ENCODE data around the gene PRKAG2. TPM values are rescaled to one million over a fixed set of nuclear protein-coding genes. Genes with fewer than 3 reads are reported as not detected.

PRKAG2 gene
- total RNA-seq, 1 donor from 2014 or later, result 21.1 TPM

GRCh38 chr7:151777495-151777880 is 99.4 kb downstream of the PRKAG2 start:
- no peak for DNase-seq (ENCODE audit: low read depth)
- no peak overlapping the region for H3K4me3 ChIP-seq (ENCODE audit: low read depth, low read length)
- TF ChIP-seq, protein P1, sequence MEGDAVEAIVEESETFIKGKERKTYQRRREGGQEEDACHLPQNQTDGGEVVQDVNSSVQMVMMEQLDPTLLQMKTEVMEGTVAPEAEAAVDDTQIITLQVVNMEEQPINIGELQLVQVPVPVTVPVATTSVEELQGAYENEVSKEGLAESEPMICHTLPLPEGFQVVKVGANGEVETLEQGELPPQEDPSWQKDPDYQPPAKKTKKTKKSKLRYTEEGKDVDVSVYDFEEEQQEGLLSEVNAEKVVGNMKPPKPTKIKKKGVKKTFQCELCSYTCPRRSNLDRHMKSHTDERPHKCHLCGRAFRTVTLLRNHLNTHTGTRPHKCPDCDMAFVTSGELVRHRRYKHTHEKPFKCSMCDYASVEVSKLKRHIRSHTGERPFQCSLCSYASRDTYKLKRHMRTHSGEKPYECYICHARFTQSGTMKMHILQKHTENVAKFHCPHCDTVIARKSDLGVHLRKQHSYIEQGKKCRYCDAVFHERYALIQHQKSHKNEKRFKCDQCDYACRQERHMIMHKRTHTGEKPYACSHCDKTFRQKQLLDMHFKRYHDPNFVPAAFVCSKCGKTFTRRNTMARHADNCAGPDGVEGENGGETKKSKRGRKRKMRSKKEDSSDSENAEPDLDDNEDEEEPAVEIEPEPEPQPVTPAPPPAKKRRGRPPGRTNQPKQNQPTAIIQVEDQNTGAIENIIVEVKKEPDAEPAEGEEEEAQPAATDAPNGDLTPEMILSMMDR (IDR thresholded peaks at IDR 0.05; ENCODE audit: insufficient read depth, low read length, poor library complexity, severe bottlenecking), result no peak
- H3K27me3 ChIP-seq (ENCODE audit: control insufficient read depth, insufficient read depth, low read length), result peaks cover 4% of the 10 kb centered on the region
- no peaks in the 10 kb centered on the region for H3K36me3 ChIP-seq (ENCODE audit: control insufficient read depth, insufficient read depth, low read length)

DNA sequence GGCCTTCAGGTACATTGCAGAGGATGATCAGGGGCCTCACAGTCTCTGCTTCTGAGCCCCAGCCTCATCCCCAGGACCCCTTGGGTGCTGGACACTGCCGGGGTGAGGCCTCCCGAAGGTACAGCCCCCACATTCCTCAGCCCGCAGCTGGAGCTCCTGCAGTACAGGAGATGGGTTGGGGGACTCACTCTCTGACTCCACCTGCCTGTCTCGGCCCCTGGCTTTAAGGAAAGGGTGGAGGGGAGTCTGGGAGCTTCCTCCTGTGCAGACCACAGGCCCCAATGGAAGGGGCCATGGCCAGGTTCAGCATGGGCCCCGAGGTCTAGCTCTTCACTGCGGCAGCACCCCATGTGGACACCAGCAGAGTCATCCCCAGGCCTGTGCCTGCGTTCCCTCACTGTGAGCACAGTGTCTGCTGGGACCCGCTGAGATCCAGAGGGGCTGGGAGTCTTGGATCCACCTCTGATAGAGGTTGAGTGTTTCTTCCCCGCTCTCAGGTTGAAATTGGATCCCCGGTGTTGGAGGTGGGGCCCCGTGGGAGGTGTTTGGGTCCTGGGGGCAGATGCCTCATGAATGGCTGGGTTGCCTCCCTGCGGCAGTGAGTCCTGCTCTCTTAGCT is 99.9 kb downstream of the PRKAG2 start:
- H3K27me3 ChIP-seq (ENCODE audit: control insufficient read depth, insufficient read depth, low read length), result peaks cover 3% of the 10 kb centered on the region

GRCh38 chr7:151776446-151776845 is 100.5 kb downstream of the PRKAG2 start:
- no peak overlapping the region for H3K4me3 ChIP-seq (ENCODE audit: low read depth, low read length)
- TF ChIP-seq, protein P1 (IDR thresholded peaks at IDR 0.05; ENCODE audit: insufficient read depth, low read length, poor library complexity, severe bottlenecking), result no peak
- H3K27me3 ChIP-seq (ENCODE audit: control insufficient read depth, insufficient read depth, low read length), result peaks cover under 1% of the 10 kb centered on the region
- DNase-seq (ENCODE audit: low read depth), result no peak
- H3K36me3 ChIP-seq (ENCODE audit: control insufficient read depth, insufficient read depth, low read length), result no peaks in the 10 kb centered on the region

More for the DNA sequence above, 99.9 kb downstream of the PRKAG2 start:
- no peaks in the 10 kb centered on the region for H3K36me3 ChIP-seq (ENCODE audit: control insufficient read depth, insufficient read depth, low read length)
- TF ChIP-seq, protein P1 (IDR thresholded peaks at IDR 0.05; ENCODE audit: insufficient read depth, low read length, poor library complexity, severe bottlenecking), result no peak
- H3K4me3 ChIP-seq (ENCODE audit: low read depth, low read length), result no peak overlapping the region
- DNase-seq (ENCODE audit: low read depth), result no peak

DNA sequence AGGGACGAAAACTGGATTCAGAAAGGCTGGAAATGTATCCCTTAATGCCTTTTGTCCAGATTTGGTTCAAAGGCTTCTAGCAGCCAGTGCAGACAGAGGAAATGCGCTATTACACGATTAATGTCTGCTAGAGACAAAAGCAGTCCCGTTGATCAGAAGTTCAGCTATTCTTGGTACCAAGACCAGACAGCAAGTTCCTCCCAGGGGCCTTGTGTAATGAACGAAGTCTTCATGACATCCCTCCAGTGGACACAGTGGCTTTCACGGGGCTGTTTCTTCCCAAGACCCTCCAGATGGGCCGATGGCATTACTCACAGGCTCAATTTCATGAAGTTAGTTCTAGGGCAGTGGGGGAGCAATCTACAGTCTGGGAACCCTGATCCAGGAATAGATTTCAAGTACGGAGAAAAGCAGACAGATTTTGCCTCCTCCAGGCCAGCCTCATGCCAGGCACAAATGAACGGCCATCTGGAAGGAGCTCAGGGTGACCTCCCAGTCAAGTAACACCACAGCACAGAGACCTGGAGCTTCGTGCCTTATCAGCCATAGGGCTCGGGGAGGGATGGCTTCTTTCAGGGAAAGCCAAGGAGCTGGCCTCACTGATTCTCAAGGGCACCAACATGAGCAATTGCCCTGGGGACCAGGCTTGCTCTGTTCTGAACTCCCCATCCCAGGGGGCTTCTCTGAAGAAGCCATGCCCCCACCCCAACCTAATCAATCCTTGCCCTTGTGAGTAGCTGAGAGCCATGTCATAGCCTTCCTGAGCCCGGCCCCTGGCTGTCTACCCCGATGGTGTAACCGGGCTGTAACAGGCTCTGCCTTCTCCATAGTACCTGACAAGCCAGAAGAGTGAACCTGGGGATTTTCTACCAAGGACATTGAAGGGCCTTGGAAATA is 101.1 kb downstream of the PRKAG2 start:
- Histone ChIP-seq H3K36me3 (ENCODE audit: control insufficient read depth, insufficient read depth, low read length) (no peaks in the 10 kb centered on the region), H3K27me3 (ENCODE audit: control insufficient read depth, insufficient read depth, low read length) (no peaks in the 10 kb centered on the region), H3K4me3 (ENCODE audit: low read depth, low read length) (no peak overlapping the region)
- TF ChIP-seq, protein P1 (IDR thresholded peaks at IDR 0.05; ENCODE audit: insufficient read depth, low read length, poor library complexity, severe bottlenecking), result no peak
- DNase-seq (ENCODE audit: low read depth), result no peak

- DNase-seq (ENCODE audit: low read depth), result no peak
- Histone ChIP-seq H3K4me3 (ENCODE audit: low read depth, low read length) (no peak overlapping the region), H3K36me3 (ENCODE audit: control insufficient read depth, insufficient read depth, low read length) (no peaks in the 10 kb centered on the region), H3K27me3 (ENCODE audit: control insufficient read depth, insufficient read depth, low read length) (no peaks in the 10 kb centered on the region)
- TF ChIP-seq, protein P1 (IDR thresholded peaks at IDR 0.05; ENCODE audit: insufficient read depth, low read length, poor library complexity, severe bottlenecking), result no peak
These were observed 102.0 kb downstream of the PRKAG2 start for GRCh38 chr7:151774951-151775350.
